ENCODE data around the gene SMIM35. TPM values are rescaled to one million over a fixed set of nuclear protein-coding genes. Genes with fewer than 3 reads are reported as not detected.

The SMIM35 gene
- total RNA-seq, 1 experiment from 2014 or later, result not detected

DNA sequence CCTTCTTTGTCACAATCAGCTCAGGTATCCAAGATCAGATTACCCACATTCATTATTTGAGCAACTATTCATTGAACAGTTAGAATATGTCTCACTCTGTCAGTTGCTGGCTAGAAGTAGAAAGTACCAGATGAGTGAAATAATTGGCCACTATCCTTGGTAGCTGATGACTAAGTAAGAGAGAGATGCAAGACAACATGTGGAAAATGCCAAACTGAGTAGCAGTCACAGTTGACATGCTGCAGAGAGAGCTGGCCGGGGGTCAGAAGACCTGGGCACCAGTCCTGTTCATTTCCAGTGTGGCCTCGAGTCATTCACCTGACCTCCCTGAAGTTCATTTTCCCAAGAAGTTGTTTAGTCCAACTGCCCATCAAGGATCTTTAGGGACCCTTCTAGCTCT lies 22.5 kb upstream of the SMIM35 start:
- DNase-seq (ENCODE audit: low spot score), result no peak

DNA sequence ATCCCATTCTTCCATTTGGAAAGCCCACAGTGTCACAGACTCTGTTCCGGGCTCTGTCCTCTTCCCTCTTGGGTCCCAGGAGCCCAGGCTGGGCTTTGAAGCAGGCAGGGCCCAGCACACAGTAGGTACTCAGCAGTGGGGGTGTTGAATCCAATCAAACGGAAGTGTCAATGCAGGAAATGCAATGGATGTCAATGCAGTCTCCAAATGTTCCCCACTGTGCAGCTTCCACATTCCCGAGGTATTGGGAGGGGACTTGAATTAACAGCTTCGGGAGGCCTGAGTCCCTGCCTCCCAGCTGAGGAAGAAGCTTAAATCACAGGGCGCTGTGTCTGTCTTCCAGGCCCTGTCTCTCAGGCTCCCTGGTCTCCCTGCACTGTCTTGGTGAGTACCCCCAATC lies 21.8 kb upstream of the SMIM35 start:
- no peak for DNase-seq (ENCODE audit: low spot score)

GRCh38 chr11:118106789-118107335 lies 20.1 kb upstream of the SMIM35 start:
- DNase-seq (ENCODE audit: low spot score), result peak; percentile 29

- DNase-seq (ENCODE audit: low spot score), result no peak
Observed at GRCh38 chr11:118105657-118106305, 19.0 kb upstream of the SMIM35 start.

DNA sequence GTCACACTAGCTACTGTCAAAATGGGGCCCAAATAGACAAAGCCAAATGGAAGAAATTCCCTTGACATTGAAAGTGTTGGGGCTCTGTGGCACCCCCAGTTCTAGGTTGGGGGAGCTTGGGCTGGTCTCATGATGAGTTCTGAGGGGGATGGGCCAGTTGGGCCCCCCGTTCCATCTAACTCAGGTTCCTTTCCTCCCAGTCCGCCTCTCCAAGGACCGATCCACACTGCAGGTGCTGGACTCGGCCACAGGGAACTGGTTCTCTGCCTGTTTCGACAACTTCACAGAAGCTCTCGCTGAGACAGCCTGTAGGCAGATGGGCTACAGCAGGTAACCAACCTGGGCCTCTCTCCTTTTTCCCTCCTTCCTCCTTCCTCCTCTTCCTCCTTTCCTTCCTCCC lies 17.7 kb upstream of the SMIM35 start:
- DNase-seq (ENCODE audit: low spot score), result no peak

- DNase-seq (ENCODE audit: low spot score), result no peak
Observed at GRCh38 chr11:118102721-118103261, 16.0 kb upstream of the SMIM35 start.

DNA sequence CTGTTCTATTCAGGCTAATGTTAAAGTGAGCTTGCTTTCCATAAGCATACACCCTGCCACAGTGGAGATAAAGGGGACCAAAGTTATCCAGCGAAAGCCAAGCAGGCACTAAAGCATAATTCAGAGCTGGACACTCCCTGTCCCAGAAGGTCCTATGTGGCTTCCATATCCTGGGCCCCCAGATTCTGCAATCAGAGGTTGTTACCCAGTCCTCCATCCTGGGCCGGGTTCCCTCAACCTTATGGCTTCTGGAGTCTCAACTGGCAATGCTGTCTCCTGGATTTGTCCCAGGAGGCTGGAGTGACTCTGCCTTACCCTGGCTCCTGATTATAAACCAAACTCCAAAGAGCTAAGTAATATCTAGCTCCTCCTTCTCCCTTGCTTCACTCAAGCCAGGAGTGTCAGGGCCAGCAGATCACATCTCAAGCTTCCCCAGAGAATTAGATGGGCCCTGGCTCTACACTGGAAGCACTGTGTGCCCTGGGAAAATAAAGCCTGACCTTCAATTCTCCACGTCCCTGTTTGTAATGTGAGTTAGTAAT lies 14.0 kb upstream of the SMIM35 start:
- DNase-seq (ENCODE audit: low spot score), result no peak

GRCh38 chr11:118099838-118100556 lies 13.2 kb upstream of the SMIM35 start:
- DNase-seq (ENCODE audit: low spot score), result no peak

DNA sequence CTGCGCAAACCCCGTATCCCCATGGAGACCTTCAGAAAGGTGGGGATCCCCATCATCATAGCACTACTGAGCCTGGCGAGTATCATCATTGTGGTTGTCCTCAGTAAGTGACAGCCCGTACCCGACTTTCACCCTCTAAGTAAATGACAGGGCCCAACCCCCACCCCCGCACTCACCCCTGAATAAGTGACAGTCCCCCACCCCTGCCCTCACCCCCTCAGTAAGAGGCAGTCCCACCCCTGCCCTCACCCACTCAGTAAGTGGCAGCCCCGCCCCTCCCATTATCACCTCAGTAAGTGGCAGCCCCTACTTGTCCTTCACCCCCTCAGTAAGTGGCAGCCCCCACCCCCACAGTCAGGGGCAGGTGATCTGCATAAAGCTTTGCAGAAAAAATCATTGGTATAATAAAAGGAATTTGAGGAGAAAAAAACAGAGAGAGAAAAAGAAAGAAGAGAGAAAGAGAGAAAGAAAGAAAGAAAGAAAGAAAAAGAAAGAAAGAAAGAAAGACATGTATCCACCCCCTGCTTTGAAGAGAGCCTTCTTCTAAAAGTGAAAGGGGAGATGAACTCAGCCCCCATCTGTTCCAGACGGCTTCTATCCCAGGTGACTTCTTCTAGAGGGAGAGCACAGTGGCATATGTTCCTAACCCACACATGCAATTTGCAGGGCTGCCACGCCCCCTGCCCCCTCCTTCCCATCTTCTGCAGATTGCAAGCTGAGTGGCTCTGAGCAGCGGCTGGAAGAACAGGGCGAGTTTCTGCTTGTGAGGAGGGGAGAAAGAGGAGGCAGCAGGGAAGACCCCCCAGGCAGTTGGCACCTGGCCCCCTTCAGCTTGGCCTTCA lies 12.5 kb upstream of the SMIM35 start:
- no peak for DNase-seq (ENCODE audit: low spot score)

DNA sequence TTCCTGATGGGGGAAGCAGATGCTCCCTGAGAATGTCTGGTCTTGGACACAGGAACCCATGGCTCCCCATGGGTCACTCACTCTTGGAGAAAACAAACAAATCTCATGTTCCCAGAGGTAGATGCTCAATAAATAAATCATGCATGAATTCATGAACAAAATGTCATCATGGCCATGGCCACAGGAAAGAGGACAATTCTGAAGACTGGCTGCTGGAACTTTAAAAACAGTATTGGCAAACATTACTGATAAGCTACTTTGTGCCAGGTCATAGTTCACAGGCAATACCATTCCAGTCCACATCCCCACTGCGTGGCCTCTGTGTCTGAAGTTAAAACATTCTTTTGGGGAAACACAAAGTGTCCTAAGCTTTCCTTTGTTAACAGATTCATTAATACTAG lies 9.2 kb upstream of the SMIM35 start:
- DNase-seq (ENCODE audit: low spot score), result no peak

DNA sequence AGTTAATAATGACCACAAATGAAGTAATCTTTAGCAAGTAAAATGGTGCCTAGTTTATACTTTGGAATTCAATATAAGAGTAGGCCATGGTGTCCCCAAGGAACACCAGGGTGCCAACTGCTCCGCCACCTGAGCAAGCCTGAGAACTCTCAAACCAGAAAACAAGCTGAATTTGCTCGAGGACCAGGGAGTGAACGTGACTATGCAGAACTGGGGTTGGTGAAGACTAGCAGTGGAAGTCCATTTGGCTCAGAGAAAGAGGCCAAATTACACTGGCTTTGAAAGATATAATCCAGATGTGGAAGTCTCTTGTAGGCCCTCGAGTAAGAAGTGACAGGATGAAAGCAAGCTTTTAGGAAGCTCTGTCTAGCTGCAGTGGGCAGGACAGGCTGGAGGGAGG lies 8.7 kb upstream of the SMIM35 start:
- no peak for DNase-seq (ENCODE audit: low spot score)

- no peak for DNase-seq (ENCODE audit: low spot score)
Observed at GRCh38 chr11:118092907-118093571, 6.3 kb upstream of the SMIM35 start.

DNA sequence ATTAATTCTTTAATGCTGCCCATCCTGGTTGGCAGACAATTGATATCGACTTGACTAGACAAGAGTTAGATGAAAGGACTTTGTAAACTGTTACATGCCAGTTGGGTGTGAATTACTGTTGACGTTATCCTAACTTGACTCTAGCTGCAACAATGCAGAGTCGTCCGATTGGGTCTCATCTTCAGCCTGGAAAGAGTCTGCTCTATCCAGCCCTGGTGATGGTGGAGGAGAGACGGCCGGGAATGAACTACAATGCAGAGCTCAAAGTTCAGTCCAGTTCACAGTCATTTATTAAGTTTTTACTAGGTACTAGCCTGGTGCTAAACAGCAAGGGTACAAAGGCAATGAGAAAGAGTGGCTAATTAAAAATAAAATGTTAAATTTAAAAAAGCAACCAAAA lies 4.9 kb upstream of the SMIM35 start:
- no peak for DNase-seq (ENCODE audit: low spot score)

GRCh38 chr11:118090545-118091162 lies 3.9 kb upstream of the SMIM35 start:
- DNase-seq (ENCODE audit: low spot score), result no peak

DNA sequence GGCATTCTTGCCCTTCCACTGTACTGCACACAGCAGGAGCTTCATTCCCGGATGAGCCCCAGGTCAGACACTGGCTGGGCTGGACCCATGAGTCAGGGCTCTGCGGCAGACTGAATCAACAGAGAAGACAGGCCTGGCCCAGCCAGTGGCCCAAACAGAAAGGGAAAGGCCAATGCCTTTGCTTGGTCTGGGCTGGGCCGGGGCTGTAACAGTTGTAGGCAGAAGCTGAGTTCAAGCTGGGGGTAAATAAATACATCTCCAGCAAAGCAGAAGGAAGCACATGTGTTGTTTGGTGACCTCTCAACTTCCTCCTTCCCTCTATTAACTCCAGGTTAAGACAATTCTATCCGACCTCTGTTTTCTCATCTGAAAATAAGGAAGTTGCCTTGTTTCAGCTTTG lies 1.8 kb upstream of the SMIM35 start:
- peak; percentile 62 for DNase-seq (ENCODE audit: low spot score)

DNA sequence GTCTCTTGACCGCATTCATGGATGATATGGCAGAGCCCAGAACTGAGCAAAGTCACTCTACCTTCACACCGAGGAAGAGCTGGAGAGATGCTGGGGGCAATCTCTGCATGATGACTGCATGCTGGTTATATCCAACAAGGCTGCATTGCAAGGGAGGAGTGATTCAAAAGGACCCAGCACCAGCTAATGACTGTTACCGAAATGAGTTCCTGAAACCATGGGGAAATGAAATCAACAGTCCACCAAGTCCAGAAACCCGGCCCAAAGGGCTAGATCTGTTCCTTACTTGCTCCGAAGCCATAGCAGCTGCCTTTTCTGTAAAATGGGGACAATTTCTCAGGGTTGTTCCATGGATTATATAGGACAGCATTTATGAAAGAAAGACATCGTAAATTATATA lies 1.2 kb upstream of the SMIM35 start:
- no peak for DNase-seq (ENCODE audit: low spot score)

- DNase-seq (ENCODE audit: low spot score), result no peak
Observed at GRCh38 chr11:118084656-118085055, 2.1 kb downstream of the SMIM35 start.

DNA sequence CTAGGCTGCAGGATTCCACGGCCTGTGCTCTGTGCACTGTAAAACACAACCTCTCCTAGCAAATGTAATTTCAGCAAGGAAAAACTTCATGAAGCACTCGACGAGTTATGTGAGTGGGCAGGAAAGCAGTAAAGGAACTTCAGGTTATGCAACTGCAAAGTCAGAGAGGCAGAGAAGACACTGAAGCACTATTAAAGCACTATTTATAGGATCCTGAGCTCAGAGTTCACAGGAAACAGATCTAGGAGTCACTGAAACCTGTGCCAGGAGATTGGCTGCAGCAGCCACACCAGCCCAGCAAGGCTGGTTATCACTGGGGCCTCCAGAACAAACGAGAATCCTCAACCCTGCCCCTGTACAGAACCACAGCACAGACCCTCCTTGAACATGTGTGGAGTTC lies 2.5 kb downstream of the SMIM35 start:
- peak; percentile 65 for DNase-seq (ENCODE audit: low spot score)

GRCh38 chr11:118082880-118083552 lies 3.7 kb downstream of the SMIM35 start:
- no peak for DNase-seq (ENCODE audit: low spot score)
